Measurements from ENCODE around the gene CHD8.
"Not testable (repeated sequence)": the region's sequence is repeated elsewhere in the genome, so short reads cannot be mapped to it uniquely, and the experiment has no call there.

CHD8 gene

DNA sequence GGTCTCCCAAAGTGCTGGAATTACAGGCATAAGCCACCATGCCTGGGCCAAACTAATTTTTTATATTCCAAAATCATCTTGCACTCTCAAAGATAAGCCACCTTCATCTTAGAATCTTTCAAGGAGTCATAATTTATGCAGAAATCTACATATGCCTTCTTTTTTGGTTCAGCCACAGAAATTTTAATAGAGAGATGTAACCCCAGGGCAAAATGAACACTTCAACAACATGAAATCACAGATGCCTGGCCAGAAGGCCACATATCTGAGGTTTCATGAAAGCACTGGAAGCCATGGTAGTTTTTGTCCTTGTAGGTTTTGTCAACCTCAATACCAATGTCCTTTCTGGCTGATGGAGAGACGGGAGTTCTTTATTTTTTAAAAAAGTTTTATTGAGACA, 81.9 kb downstream of the CHD8 start:
- Histone ChIP-seq H4K20me1 (ENCODE audit: insufficient read depth) (0 out of 2 replicates have a peak, but pooled peaks cover 4% of the 10 kb centered on the region), H3K4me3 (IDR thresholded peaks at IDR 0.05; ENCODE audit: insufficient read depth, low read depth, low read length) (no peak overlapping the region), H3K27me3 (ENCODE audit: insufficient read depth, low read depth) (no peaks in the 10 kb centered on the region), H3K9ac (no peak overlapping the region), H3K79me2 (ENCODE audit: insufficient read depth, low read depth) (peaks cover 51% of the 10 kb centered on the region), H3K4me1 (ENCODE audit: low read depth, poor library complexity, severe bottlenecking) (peaks cover under 1% of the 10 kb centered on the region), H2AFZ (ENCODE audit: low read depth) (no peak overlapping the region), H3K4me2 (no peak overlapping the region), H3K27ac (no peak overlapping the region), H3K36me3 (ENCODE audit: insufficient read depth) (no peaks in the 10 kb centered on the region)
- TF ChIP-seq, protein P1, sequence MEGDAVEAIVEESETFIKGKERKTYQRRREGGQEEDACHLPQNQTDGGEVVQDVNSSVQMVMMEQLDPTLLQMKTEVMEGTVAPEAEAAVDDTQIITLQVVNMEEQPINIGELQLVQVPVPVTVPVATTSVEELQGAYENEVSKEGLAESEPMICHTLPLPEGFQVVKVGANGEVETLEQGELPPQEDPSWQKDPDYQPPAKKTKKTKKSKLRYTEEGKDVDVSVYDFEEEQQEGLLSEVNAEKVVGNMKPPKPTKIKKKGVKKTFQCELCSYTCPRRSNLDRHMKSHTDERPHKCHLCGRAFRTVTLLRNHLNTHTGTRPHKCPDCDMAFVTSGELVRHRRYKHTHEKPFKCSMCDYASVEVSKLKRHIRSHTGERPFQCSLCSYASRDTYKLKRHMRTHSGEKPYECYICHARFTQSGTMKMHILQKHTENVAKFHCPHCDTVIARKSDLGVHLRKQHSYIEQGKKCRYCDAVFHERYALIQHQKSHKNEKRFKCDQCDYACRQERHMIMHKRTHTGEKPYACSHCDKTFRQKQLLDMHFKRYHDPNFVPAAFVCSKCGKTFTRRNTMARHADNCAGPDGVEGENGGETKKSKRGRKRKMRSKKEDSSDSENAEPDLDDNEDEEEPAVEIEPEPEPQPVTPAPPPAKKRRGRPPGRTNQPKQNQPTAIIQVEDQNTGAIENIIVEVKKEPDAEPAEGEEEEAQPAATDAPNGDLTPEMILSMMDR (conservative IDR thresholded peaks at IDR 0.05; ENCODE audit: low read depth, low read length) = no peak

- not testable (repeated sequence) for H3K27me3 ChIP-seq (ENCODE audit: insufficient read depth, low read depth); H3K4me3 ChIP-seq (IDR thresholded peaks at IDR 0.05; ENCODE audit: insufficient read depth, low read depth, low read length); H3K27ac ChIP-seq; H2AFZ ChIP-seq (ENCODE audit: low read depth); H3K4me1 ChIP-seq (ENCODE audit: low read depth, poor library complexity, severe bottlenecking); H3K4me2 ChIP-seq; H3K9ac ChIP-seq; H3K36me3 ChIP-seq (ENCODE audit: insufficient read depth); H4K20me1 ChIP-seq (ENCODE audit: insufficient read depth)
- peaks cover 40% of the 10 kb centered on the region for H3K79me2 ChIP-seq (ENCODE audit: insufficient read depth, low read depth)
Measured at GRCh38 chr14:21372814-21373213, 83.1 kb downstream of the CHD8 start.

GRCh38 chr14:21369949-21370679, 85.8 kb downstream of the CHD8 start:
- Histone ChIP-seq H2AFZ (ENCODE audit: low read depth) (no peak overlapping the region), H4K20me1 (ENCODE audit: insufficient read depth) (no peaks in the 10 kb centered on the region), H3K9ac (no peak overlapping the region), H3K27me3 (ENCODE audit: insufficient read depth, low read depth) (no peaks in the 10 kb centered on the region), H3K4me1 (ENCODE audit: low read depth, poor library complexity, severe bottlenecking) (peaks cover 7% of the 10 kb centered on the region), H3K36me3 (ENCODE audit: insufficient read depth) (peaks cover 3% of the 10 kb centered on the region; the same call in 1 of the 2 replicates), H3K4me3 (IDR thresholded peaks at IDR 0.05; ENCODE audit: insufficient read depth, low read depth, low read length) (no peak overlapping the region), H3K4me2 (no peak overlapping the region), H3K79me2 (ENCODE audit: insufficient read depth, low read depth) (peaks cover 13% of the 10 kb centered on the region), H3K27ac (no peak overlapping the region)
- TF ChIP-seq, protein P1 (conservative IDR thresholded peaks at IDR 0.05; ENCODE audit: low read depth, low read length) = no peak

GRCh38 chr14:21367582-21368144, 88.3 kb downstream of the CHD8 start:
- H3K9ac ChIP-seq = no peak overlapping the region
- no peak overlapping the region for H3K4me3 ChIP-seq (IDR thresholded peaks at IDR 0.05; ENCODE audit: insufficient read depth, low read depth, low read length)
- no peaks in the 10 kb centered on the region for H3K27me3 ChIP-seq (ENCODE audit: insufficient read depth, low read depth)
- H3K27ac ChIP-seq = no peak overlapping the region
- no peaks in the 10 kb centered on the region for H4K20me1 ChIP-seq (ENCODE audit: insufficient read depth)
- H3K4me1 ChIP-seq (ENCODE audit: low read depth, poor library complexity, severe bottlenecking) = peaks cover 7% of the 10 kb centered on the region
- TF ChIP-seq, protein P1 (conservative IDR thresholded peaks at IDR 0.05; ENCODE audit: low read depth, low read length) = no peak
- H3K79me2 ChIP-seq (ENCODE audit: insufficient read depth, low read depth) = no peaks in the 10 kb centered on the region; the same call in 1 of the 2 replicates
- peaks cover 9% of the 10 kb centered on the region; the same call in 1 of the 2 replicates for H3K36me3 ChIP-seq (ENCODE audit: insufficient read depth)
- no peak overlapping the region for H2AFZ ChIP-seq (ENCODE audit: low read depth)
- no peak overlapping the region for H3K4me2 ChIP-seq

- Histone ChIP-seq H3K36me3 (ENCODE audit: insufficient read depth) (no peaks in the 10 kb centered on the region), H3K9ac (no peak overlapping the region), H3K27ac (no peak overlapping the region), H4K20me1 (ENCODE audit: insufficient read depth) (no peaks in the 10 kb centered on the region), H3K4me1 (ENCODE audit: low read depth, poor library complexity, severe bottlenecking) (no peaks in the 10 kb centered on the region), H3K4me2 (no peak overlapping the region), H3K27me3 (ENCODE audit: insufficient read depth, low read depth) (no peaks in the 10 kb centered on the region), H3K79me2 (ENCODE audit: insufficient read depth, low read depth) (no peaks in the 10 kb centered on the region), H3K4me3 (IDR thresholded peaks at IDR 0.05; ENCODE audit: insufficient read depth, low read depth, low read length) (no peak overlapping the region), H2AFZ (ENCODE audit: low read depth) (no peak overlapping the region)
- TF ChIP-seq, protein P1 (conservative IDR thresholded peaks at IDR 0.05; ENCODE audit: low read depth, low read length) = no peak
Measured at GRCh38 chr14:21356511-21356910, 99.4 kb downstream of the CHD8 start.

All from KMS-11 (cell line).